ENCODE measurements around the gene INPP4B.

INPP4B gene

DNA sequence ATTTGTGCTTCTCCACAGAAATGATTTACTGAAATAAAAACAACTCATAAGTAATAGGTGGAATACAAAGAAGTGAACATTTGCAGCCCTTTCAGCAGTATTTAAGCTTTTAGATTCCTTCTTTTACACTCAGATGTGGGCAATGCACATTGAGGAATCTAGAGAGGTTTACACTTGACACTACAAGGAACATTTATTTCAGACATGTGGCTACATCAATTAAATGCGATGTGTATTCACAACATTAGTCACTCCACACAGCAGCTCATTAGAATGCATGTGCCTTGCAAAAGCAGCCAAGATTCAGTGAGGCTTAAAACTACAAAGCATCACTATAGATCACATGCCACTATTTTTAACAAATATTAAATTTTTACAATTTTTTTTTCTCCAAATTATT lies 480.7 kb downstream of the INPP4B start:
- no peak for DNase-seq

DNA sequence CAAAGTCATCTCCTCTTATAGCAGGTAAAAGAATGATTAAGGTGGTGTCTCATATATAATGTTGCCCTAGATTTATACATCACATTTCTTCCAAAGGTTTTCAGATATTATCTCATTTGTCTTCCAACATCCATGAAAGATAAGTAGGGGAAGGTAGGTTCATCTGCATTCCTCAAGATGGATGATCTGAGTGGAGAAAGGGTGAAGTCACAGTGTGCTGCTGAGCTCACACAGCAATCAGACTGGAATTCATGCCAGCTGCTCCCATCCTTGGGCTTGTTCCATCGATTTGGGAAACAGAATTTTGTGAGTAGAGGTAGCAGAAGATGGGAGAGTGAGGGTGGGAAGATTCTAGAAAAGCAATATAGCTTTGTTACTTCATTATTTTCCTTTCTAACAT lies 482.4 kb downstream of the INPP4B start:
- no peak for DNase-seq

DNA sequence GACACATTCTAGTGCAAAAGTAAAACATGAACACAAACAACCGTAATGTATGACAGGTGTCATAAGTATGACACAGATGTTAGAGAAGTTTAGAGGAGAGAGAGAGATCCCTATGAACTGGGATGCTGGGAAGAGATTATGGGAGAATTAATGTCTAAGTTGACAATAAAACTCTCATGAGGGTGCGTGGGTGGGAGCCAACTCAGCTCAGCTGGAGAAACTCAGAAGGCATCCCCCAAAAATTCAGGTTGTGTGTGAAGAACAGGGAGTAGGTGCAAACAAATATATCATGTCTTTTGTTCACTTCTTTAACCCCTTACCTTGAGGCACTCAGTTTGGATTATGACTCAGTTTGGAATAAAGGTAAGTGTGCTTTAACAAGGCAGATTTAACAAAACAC lies 484.1 kb downstream of the INPP4B start:
- no peak for DNase-seq

DNA sequence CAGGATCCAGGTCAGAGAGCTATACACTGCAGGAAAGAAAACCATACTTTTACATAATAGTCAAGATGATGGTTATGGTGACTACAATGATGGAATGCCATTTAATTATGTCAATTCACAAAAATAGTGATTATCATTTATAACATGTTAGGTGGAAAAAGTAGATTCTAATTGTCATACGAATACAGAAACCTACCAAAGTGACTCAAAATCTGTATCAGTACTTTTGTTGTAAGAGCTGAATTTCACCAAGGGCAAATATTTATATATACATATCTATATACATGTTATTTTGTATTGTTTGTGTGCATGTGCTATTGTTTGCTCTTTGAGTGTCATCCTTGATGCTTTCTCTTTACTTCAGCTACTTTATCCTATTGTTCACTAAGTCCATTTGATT lies 485.4 kb downstream of the INPP4B start:
- no peak for DNase-seq

DNA sequence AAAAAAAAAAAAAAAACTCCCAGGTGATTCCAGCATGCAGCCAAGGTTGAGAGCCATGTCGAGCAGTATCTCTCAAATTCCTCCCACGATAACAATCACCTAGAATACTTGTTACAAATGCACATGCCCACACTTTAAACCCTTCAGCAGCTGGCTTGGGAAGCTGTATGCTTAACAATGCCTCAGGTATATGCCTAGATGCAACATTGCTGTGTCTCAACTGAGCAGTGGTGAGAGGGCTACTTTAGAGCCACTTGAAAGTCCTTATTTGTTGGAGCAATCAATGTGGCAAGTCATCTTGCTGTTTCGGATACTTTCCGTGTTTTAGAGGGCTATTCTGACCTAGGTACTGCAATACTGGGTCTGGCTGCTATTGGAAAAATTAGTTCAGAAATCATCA lies 487.4 kb downstream of the INPP4B start:
- DNase-seq: no peak

DNA sequence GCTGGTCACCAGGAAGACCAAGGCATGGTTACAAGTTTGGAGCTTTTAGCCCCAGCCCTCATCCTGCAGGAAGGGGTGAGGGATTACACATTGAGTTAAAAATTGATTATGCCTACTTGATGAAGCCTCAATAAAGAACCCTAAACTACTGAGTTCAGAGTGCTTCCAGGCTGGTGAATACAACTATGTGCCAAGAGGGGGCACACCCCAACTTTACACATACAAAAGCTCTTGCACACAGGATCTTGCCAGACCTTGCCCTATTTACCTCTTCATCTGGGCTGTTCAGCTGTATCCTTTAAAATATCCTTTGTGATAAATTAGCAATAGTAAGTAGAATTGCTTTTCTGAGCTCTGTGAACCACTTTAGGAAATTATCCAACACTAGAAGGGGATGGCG lies 489.3 kb downstream of the INPP4B start:
- no peak for DNase-seq

DNA sequence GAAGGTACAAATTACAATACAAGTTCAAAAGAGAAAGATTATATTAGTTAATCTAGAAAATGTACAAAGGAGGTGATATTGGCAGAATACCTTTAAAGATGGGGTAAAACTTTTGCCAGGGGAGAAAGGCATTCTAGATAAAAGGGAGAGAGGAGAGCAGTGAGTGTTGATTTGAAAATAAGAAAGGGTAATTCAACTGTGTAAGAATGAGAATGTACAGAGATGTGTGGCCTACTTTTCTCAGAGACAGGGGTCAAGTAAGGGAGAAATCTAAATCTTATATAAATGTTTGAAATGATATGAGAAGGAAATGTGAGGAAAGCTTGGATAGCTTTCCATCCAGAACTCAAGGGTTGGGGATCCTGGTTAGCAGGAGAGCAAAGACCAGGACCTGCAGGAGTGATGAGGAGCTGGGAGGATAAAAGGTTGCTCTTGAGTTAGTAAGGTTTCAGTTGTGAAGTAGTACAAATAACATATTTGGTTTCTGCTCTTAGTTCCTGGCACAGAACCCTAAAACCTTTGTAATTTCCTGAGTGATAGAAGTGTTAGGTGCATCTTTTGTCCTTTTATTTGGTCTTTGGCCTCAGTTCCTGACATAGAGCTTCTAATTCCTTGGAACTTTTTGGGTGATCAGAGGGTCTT lies 489.9 kb downstream of the INPP4B start:
- no peak for DNase-seq

DNA sequence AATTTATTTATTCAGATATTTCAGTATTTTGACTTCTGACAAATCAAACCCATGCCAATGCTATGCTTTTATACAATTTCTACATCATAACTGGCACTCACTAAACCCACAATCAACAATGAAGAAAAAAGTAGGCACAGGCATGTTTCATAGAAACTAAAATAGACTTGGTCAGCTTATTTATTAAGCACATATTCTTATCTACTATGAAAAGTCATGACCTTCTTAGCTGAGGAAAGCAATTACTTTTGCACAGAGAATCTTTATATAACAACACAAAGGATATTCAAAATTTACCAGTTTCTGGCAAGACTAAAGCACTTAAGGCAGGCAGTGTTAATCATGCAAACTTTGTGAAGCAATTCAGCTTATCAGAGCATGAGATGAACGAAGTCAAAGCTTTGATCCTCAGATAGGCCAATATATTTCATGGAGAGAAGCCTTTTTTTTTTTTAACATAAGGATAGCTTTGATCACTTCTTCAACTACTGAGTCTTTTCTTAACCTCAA lies 490.6 kb downstream of the INPP4B start:
- DNase-seq: no peak

DNA sequence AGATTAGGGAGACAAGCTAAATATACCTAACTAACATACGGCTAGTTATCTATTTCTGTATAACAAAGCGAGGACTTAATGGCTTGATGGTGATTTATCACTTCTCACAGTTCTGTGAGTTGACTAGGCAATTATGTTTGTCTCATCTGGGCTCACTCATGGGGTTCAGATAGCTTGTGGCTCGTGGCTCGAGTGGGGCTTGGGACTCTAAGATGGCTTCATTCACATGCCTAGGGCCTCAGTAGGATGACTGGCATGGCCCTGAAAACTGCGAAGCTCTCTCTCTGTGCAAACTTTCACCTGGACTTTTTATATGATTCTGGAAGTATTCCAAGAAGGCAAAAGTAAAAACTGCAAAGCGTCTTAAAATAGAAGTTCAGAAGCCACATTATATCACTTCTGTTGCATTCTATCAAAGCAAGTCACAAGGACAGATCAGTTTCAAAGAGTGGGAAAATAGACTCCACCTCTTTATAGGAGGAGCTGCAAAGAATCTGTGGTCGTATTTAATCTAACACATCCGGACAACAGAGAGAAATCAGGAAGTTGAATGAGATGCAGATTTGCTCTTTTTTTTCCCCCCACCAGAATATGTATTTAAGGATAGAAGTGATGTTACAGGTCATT lies 491.2 kb downstream of the INPP4B start:
- DNase-seq: no peak

DNA sequence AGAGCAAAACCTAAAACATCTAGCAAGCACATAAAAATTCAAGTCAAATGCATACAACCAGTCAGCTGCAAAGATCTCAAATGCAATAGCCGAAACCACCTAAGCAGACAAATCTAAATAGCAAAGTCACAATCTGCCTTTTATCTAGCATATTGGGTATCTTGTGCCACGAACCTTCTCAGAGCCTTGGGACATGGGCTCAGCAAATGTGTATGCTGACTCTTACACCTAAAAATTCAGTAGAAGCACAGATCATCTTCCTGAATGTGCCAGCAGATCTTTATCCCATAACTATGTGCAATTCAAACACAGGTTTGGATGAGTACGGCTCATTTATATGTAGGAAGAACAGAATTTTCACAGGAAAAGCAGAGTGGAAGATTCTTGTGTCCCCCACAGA lies 492.1 kb downstream of the INPP4B start:
- DNase-seq: no peak

DNA sequence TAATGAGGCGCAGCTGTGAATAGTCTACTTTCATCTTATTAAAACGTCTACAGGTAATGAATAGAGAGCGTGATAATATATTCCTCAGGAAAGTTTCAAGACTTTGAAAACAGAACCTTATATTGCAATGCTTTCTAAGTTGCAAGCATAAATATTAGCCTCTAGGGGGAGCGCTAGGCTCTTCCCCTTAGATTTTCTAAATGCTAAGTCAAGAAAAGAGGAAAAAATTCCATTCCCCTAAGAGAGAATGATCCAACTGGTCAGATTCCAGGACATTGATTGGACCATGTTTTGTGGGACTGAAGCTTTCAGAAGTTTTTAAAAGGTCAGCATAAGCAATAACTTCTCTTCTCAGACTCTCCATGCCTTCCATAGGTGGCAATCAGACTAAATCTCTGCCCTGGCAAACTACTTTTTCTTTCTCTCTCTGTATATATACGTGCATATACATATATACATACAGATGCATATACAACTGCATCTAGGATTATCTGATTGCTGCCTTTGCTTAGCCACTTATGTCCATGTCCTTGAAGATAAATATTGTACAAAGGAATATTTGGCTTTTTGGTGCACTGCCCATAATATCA lies 492.9 kb downstream of the INPP4B start:
- DNase-seq: no peak

DNA sequence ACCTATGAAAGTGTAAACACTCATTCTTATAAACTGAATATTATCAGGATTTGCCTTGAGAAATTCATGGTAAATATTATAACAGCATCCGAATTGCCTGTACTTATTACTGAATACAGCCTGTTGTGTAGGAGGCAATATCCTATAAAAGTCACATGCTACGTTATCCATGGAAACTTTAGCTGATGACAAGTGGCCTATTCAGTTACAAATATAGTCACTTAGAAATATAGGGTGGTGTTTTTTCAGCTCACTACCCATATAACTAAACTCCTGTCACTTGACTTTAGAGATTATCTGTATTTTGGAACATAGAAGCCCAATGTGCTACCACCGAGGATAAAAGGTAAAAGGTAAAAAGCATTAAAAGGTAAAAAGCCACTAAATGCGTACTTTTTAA lies 493.4 kb downstream of the INPP4B start:
- DNase-seq: no peak

DNA sequence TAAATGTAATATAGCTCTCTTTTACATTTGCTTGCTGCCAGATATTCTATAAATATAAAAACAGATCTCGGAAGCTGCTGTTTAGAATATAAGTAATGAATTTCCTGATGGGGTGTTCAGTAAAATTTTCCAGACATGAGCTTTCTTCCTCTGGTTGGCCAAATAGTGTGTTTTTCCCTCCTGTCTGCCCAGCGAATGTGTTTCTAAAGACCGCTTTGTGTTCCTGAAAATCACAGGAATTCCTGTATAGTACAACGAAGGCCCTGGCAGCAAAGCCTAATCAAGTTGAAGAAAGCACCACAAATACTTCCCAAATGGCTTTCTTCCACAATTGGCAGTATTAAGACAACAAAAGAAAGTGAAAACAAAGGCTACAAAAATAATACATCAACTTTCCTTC lies 494.1 kb downstream of the INPP4B start:
- DNase-seq: no peak

DNA sequence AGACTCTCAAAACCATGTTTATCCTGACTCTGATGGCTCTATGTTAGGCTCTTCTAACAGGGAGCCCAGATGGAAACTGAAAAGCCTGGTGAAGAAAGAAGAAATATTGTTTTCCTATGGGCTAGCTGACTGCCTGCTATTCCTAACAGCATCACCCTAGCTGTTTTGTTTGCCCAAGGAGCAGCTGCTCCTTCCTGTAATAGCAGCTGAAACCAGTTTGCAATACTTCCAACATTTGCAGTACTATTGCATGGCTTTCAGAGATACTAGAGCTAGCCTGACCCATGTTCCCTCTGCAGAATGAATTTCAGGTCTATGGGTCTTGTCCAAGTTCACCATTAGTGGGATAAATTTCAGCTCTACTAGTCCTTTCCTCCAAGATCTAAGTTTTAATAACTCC lies 495.2 kb downstream of the INPP4B start:
- DNase-seq: no peak

DNA sequence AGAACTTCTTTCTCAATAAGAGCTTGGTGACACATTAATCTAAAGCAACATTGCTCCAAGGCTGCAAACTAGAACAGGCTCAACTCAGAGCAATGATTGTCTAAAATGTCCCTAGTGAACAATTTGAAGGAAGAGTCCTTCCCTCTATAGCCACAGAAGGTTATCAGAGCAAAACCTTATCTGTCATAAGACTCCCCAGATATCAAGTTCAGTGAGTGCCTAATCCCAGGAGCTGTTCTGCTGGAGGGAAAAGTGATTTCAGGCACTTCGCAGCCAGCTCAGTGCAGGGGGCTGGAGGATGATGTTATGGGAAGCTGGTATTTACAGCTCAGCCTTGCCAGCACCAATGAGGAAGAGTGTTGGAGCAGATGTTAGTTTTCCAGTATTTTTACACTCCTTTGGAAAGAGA lies 497.5 kb downstream of the INPP4B start:
- no peak for DNase-seq

DNA sequence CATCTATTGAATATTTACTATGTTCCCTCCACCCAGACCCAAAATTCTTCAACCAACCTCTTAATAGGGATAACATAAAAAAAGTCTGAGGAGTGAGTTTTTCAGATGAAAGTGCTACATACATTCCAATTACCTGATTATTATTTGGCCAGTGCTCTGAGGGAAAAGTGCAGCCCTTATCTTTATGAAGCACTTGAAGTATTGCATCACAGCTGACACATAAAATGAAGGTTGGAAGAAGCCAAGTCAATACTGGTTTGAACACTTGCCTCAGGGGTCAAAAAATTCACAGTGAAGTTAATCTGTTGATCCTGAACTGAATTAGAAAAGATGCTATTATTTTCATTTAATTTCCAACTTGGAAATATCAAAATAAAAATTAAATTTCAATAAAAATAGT lies 498.9 kb downstream of the INPP4B start:
- no peak for DNase-seq

DNA sequence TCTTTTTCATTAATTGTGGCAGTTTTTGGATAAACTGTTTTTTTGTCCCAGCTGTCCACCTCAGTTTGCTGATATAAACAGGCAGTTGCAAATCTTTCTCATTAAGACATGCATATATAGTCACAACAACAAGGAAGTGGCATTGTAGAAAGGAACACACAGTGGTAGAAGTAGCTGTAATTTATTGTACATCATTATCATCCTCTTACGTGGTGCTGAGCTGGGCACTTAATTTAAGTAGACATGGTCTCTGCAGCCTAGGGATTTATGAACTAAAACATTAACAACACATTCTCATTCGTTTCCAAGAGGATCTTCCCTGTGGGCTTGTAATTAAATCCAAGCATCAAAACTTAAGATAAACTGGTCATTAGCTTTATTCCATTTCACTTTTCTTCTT lies 500.2 kb downstream of the INPP4B start:
- DNase-seq: no peak

DNA sequence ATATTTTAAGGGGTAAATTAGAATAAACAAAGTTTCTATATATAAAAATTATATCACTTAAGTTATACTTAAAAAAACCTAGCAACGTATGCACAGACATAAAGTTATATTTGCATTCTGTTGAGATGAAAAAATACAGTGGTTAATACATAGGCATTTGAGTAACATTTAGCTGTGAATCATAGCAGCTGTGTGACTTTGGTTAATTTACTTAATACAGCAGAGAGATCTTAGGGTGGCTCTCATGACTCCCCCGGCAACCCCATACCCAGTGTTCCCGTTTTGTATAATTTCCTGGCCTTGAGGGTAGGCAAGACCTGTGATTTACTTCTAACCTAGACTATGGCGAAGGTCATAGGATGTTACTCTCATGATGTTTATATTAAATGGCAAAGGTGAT lies 504.8 kb downstream of the INPP4B start:
- DNase-seq: no peak

DNA sequence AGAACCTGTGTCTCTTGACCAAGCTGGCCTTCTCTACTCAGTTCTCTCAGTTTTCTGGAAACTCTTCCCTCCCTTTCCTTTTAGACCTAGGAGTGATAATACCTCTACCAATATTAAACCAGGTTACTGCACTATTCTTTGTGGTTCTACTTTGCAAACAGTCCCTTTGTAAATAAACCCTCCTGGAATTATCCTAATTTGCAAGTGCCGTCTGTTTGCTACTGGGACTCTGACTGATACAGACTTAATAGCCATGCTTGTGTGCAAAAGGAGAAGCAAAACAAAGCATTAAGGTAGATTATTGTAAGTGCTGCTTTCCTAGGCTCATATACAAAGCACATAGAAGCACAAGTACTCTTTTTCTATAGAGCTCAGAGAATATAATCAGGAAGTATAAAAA lies 507.0 kb downstream of the INPP4B start:
- DNase-seq: no peak

DNA sequence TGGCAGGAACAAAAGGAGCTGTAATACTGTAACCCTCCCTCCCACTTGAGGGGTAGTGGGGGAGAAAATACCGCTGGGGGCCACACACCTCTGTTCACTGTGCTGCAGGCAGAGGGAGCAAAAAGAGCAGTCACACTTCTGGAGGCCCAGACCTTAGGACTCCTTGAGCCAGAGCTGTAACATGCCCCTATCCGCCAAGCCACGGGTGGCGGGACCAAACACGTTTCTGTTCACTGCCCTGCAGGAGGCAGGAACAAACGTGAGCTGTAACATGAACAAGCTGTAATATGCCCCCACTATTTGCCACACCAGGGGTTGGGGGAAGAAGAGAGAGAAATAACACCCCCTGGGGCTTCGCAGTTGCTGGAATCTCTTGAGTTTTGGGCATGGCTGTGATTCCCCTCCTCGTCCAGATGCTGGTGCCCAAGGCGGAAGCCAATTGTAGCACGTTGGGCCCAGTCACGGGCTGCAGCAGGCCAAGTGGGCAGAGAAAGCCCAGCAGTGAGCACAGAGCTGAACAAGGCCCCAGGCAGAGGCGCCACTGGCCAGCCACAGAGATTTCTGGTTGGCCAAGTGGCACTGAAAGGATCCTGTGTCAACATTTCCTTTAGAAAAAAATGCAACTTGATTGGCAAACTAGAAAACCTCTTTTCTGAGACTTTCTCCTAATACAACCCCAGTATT lies 509.7 kb downstream of the INPP4B start:
- no peak for DNase-seq

DNA sequence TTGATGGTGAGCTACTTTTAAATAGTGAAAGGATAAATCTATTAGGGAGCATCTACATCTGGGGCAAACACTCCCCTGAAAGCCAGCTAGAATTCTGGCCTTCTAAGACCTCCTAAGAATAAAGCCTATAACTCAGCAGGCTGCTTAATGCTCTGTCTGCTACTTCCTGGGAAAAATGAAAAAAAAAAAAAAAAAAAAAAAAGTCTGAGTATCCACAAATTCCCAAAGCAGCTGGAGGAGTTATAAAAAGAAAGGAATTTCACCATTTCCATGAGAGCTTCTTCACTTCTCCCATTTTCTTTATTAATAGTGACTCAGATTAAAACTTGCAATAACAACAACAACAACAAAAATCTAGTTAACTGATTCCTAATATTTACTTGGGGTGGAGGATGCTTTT lies 511.2 kb downstream of the INPP4B start:
- no peak for DNase-seq

DNA sequence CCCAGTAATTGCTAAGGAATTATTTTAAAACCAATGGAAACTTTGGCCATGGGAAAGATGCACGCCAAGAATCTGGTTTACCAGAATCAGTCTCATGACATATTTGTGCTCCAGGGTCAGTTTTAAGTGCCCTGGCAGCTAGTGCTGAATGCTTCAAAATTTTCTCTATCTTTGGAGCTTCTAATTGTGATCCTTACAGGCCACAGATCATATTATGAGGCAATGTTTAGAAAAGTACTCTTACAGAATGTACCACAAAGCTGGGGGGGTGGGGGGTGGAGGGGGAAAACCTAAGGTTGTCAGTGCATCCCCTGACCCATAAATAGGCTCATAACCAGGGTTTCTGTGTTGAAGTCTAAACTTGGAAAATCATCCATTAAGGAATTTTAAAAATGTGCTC lies 514.5 kb downstream of the INPP4B start:
- DNase-seq: no peak

DNA sequence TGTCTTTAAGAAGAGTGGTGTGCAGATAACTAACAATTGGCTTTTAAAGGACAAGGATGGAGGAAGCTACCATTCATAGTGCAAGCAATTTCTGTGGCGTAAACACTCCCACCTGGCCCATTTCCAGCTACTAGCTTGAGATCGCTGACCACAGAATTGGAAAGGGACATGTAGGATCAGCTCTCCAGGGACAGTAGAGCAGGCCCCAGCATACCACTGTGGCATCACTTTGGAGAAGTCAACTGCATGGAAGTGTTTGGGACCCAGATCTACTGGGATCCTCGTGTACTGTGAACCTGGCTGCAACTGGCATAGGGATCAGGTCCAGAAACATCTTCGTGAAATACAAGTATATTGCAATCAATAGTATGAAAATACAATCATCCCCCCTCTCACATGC lies 515.0 kb downstream of the INPP4B start:
- DNase-seq: no peak

DNA sequence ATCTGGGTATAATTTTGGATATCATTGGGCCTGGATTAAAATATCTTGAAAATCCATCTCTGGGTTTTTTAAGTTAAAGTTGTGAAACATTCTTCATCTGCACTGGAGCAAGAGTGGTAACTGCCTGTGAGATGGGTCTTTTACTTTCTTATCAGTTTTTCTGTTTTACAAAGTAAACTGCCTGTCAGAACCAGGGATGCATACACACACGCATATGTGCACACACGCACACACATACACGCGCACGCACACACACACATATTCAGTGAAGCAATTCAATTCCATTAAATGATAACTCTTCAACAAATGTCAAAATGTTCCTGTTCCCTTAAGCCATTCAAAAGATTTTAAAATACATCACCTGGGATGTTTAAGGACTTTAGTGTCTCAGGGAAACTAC lies 515.8 kb downstream of the INPP4B start:
- DNase-seq: no peak
